Vagina (tissue), 2 donors: ENCODE results near the gene ELL2.

Experiments used
- POLR2A ChIP-seq, 2 donors: fragments of 450-650 bp; IDR thresholded peaks; one replicate each; pipeline ENCODE4 v1.6.1; 2017; ENCODE audit warnings: antibody characterized with exemption in 2 of 2, mild to moderate bottlenecking in 2 of 2, moderate library complexity in 2 of 2
- TF ChIP-seq, protein P1 (sequence below), 3 experiments: fragments of 450-650 bp in 2 of 3; fragments of 200-600 bp in 1 of 3; sonication (generic) in 1 of 3; IDR thresholded peaks; one replicate each; pipeline ENCODE4 v1.5.1; 2017 to 2019; ENCODE audit warnings: antibody characterized with exemption in 3 of 3, mild to moderate bottlenecking in 2 of 3, moderate library complexity in 2 of 3

DNA sequence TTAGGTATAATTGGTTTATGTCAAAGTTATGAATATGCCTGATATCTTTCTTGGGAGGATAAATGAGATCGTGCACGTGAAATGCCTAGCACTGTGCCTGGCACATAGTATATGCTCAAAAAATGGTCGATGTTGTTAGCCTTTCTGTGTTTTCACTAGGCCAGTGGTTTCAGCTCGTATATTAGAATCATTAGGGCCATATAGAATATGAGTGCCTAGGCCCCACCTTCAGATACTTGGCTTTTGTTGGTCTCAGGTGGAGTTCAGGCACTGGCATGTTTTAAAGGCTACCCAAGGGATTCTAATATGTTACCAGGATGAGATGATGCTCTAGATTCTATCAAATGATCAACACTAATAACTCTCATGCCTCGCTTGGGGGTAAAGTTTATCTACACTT is 56.8 kb downstream of the ELL2 start:
- no peak for TF ChIP-seq POLR2A (IDR thresholded peaks at IDR 0.05)
- TF ChIP-seq, protein P1, sequence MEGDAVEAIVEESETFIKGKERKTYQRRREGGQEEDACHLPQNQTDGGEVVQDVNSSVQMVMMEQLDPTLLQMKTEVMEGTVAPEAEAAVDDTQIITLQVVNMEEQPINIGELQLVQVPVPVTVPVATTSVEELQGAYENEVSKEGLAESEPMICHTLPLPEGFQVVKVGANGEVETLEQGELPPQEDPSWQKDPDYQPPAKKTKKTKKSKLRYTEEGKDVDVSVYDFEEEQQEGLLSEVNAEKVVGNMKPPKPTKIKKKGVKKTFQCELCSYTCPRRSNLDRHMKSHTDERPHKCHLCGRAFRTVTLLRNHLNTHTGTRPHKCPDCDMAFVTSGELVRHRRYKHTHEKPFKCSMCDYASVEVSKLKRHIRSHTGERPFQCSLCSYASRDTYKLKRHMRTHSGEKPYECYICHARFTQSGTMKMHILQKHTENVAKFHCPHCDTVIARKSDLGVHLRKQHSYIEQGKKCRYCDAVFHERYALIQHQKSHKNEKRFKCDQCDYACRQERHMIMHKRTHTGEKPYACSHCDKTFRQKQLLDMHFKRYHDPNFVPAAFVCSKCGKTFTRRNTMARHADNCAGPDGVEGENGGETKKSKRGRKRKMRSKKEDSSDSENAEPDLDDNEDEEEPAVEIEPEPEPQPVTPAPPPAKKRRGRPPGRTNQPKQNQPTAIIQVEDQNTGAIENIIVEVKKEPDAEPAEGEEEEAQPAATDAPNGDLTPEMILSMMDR (IDR thresholded peaks at IDR 0.05) = no peak
